Cardiac septum (tissue), 1 donor: ENCODE data around the gene ACOT6. TPM values are rescaled to one million over a fixed set of nuclear protein-coding genes. Genes with fewer than 3 reads are reported as not detected.
A peak's percentile ranks its signal among the peaks of the same experiment; 100 is the strongest.
"Not testable (repeated sequence)": the region's sequence is repeated elsewhere in the genome, so short reads cannot be mapped to it uniquely, and the experiment has no call there.

ENCODE experiments used
- DNase-seq: peaks from one replicate; pipeline ENCODE4 v3.0.0-alpha.2; 2020; ENCODE audit warnings: low spot score
- intact Hi-C: fragments of 100-400 bp; cut with DNase I; formaldehyde crosslinking; loops from one replicate; pipeline ENCODE4 v1.14.0; 2022
- total RNA-seq: library from RNA; stranded (reverse); fragmentation: NEBNext Ultra II Directional; extraction: Animal tissue kit (Norgen Biotek cat#: 25700); gene quantifications from one replicate; pipeline ENCODE4 v1.2.1, GENCODE V29; 2021
- donor health status: DM: no; HTN: no; CAD: no.

ACOT6 gene
- total RNA-seq, 1 donor from 2014 or later: not detected

GRCh38 chr14:73636355-73636754 lies 24.0 kb downstream of the ACOT6 start:
- intact Hi-C loops, DNase-seq: not testable (repeated sequence)

- intact Hi-C loops: no loop called here
Measured at GRCh38 chr14:73637830-73638229, 25.5 kb downstream of the ACOT6 start.

DNA sequence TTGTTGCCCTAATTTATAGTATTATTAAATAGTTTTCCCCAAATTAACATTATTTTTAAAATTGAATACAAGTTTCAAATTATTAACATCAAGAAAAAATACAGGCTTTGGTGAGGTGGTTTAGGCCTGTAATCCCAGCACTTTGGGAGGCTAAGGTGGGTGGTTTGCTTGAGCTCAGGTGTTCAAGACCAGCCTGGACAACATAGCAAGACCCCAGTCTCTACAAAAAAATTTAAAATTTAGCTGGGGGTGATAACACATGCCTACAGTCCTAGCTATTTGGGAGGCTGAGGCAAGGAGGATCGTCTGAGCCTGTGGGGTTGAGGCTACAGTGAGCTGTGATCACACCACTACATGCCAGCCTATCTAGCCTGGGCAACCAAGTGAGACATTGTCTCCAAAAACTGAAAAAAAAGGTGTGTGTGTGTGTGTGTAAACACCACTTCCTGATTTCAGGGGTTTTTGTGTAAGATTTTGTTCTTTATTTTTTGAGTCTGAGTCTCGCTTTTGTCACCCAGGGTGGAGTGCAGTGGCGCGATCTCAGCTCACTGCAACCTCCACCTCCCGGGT lies 28.6 kb downstream of the ACOT6 start:
- intact Hi-C loops: loop anchor here (5.0 to 10.0 kb wide), 2 partner anchors 71 to 184 kb away; partner anchors contain the start of gene PNMA1
- DNase-seq: no peak

More at GRCh38 chr14:73637830-73638229, 25.5 kb downstream of the ACOT6 start:
- DNase-seq: no peak

- intact Hi-C loops: loop anchor here (5.0 to 10.0 kb wide), 2 partner anchors 68 to 180 kb away; partner anchors contain the start of gene PNMA1
- DNase-seq: peak; percentile 97
Measured at GRCh38 chr14:73644531-73645247, 32.4 kb downstream of the ACOT6 start, which contains the start of gene DNAL1. TSS of gene DNAL1 (plus strand) at chr14:73644986. CDS start at chr14:73645040, 54 bp downstream.

- intact Hi-C loops: loop anchor here (10.0 kb wide), 1 partner anchor 180 kb away; no protein-coding TSS in a partner anchor
- no peak for DNase-seq
Measured at GRCh38 chr14:73645248-73645610, 32.9 kb downstream of the ACOT6 start.

GRCh38 chr14:73651005-73651404 lies 38.7 kb downstream of the ACOT6 start:
- intact Hi-C loops: no loop called here

DNA sequence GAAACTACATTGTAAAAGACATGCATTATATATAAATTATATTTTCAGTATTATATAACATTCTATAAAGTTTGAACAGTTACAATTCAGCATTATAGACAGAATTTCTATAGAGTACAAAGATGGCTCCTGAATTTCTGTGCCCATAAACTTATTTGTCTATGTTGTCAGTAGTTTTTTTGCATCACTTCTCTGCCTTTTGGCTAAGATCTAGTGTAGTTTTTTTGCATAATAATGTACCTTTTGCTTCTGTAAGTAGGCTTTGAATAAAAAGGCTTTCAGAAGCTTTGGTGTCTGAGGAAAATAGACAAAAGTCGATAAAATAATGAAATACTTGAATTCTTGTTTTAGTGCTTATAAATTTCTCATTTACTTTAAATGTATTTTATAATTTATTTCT lies 43.5 kb downstream of the ACOT6 start:
- intact Hi-C loops: no loop called here
- DNase-seq: no peak

More at GRCh38 chr14:73651005-73651404, 38.7 kb downstream of the ACOT6 start:
- no peak for DNase-seq

- DNase-seq, intact Hi-C loops: not testable (repeated sequence)
Measured at GRCh38 chr14:73659202-73659601, 46.9 kb downstream of the ACOT6 start.

DNA sequence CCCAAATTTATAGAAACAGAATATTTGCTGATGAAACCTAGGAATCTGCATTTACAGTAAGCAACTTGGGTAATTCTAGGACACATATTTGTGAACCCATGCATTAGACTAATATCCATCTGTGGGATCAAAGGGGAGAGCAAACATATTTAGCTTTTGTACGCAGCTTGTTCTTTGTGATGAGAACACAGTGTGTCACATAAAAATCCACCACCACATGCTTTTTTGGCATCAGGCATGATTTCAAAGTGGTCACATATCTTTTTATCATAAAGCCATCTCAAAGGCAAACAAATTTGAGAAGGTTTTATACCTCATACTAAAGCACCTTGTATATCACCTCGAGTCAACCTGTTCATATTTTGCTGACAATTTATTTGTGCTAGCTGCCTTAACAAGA lies 48.2 kb downstream of the ACOT6 start:
- no peak for DNase-seq
- intact Hi-C loops: no loop called here

DNA sequence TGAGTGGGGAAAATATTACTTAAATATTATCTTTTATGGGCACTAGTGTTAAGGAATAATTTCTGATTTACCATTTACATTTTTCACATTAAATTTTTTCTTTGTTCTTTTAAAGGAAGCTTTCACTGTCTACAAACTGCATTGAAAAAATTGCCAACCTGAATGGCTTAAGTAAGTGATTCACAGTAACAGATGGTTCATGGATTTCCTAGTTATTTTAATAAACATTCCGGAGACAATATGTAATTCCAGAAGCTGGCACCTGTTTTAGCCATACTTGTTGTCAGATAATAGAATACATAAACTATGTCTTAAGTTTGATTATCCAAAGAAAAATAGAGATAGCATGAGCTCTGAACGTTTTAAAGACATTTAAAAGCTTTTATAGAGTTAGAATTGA lies 49.6 kb downstream of the ACOT6 start:
- no peak for DNase-seq
- intact Hi-C loops: no loop called here

GRCh38 chr14:73662487-73662943 lies 50.2 kb downstream of the ACOT6 start:
- no peak for DNase-seq
- intact Hi-C loops: no loop called here

- no peak for DNase-seq
- intact Hi-C loops: no loop called here
Measured at GRCh38 chr14:73663548-73664212, 51.4 kb downstream of the ACOT6 start.

GRCh38 chr14:73665130-73665529 lies 52.8 kb downstream of the ACOT6 start:
- intact Hi-C loops: no loop called here
- no peak for DNase-seq

DNA sequence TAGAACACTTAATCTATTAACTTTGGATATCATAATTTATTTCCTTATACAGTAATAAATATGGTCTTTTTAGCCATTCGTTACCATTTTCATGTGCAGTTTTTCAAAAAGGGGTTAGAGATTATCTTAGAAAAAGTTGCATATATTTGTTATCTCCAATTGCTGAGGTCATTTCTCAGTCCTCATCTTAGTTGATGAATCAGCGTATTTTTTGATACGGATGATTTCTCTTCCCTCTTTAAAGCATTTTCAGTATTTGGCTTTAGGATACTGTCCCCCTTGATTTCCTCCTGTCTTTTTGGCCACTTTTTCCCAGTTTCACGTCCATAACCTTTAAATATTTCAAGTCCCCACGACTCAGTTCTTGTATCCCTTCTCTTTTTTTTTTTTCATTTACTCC lies 54.3 kb downstream of the ACOT6 start:
- intact Hi-C loops: no loop called here

DNA sequence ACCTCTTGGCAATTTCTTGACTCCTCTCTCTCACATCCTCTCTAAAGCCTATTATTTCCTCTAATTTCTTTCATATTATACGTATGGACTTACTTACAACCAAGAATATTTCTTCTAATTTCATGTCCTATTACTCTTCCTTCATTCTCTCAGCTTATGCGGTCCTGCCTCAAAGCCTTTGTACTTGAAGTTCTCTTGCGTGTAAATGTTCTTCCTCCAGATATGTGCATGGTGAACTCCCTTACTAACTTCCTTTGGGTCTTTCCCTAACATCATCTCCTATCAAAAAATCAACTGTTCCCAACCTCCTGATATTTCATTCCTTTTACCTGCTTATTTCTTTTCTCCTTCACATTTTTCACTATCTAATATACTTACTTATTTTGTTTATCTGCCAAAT lies 55.5 kb downstream of the ACOT6 start:
- no peak for DNase-seq
- intact Hi-C loops: no loop called here

More for the DNA sequence above, 54.3 kb downstream of the ACOT6 start:
- DNase-seq: no peak

Other genes starting within 250 kb of the ACOT6 start
- gene NUMB, start 154.0 kb upstream of the ACOT6 start, total RNA-seq: 34.9 TPM
- gene RIOX1, start 121.6 kb upstream of the ACOT6 start, total RNA-seq: 7.3 TPM
- 19.9 TPM for gene ACOT1, start 75.4 kb upstream of the ACOT6 start, total RNA-seq
- 0.19 TPM for gene HEATR4, start 53.6 kb upstream of the ACOT6 start, total RNA-seq
- gene ACOT2, start 43.3 kb upstream of the ACOT6 start, total RNA-seq: 98.7 TPM
- 0.73 TPM for gene ACOT4, start 20.6 kb upstream of the ACOT6 start, total RNA-seq
- gene DNAL1, start 32.5 kb downstream of the ACOT6 start, total RNA-seq: 17.1 TPM
- 45.9 TPM for gene PNMA1, start 101.9 kb downstream of the ACOT6 start, total RNA-seq
- 36.7 TPM for gene PTGR2, start 239.3 kb downstream of the ACOT6 start, total RNA-seq